Measurements from ENCODE around the gene PSORS1C2.

The PSORS1C2 gene

GRCh38 chr6:31173406-31173805 is 34.5 kb upstream of the PSORS1C2 start:
- Histone ChIP-seq H3K4me3 (ENCODE audit: insufficient read depth, low read length, poor library complexity, severe bottlenecking) (no peak overlapping the region), H4K20me1 (ENCODE audit: low read depth, low read length) (no peaks in the 10 kb centered on the region), H2AFZ (ENCODE audit: low read depth, low read length, severe bottlenecking) (no peak overlapping the region)

GRCh38 chr6:31172973-31173384 is 34.1 kb upstream of the PSORS1C2 start:
- H3K79me2 ChIP-seq (ENCODE audit: insufficient read depth, low read length): no peaks in the 10 kb centered on the region
- H3K4me3 ChIP-seq (ENCODE audit: insufficient read depth, low read length, poor library complexity, severe bottlenecking): no peak overlapping the region
- H3K9ac ChIP-seq (ENCODE audit: low read length): no peak overlapping the region

More at GRCh38 chr6:31173406-31173805, 34.5 kb upstream of the PSORS1C2 start:
- Histone ChIP-seq H3K27ac (ENCODE audit: low read depth, low read length) (no peak overlapping the region), H3K9me3 (ENCODE audit: insufficient read depth, low read length) (no peaks in the 10 kb centered on the region), H3K9me2 (replicated peaks; ENCODE audit: insufficient read depth, low read length) (no peaks in the 10 kb centered on the region), H3K79me2 (ENCODE audit: insufficient read depth, low read length) (no peaks in the 10 kb centered on the region), H3K36me3 (ENCODE audit: low read length) (no peaks in the 10 kb centered on the region), H3K27me3 (ENCODE audit: low read length) (no peaks in the 10 kb centered on the region), H3K9ac (ENCODE audit: low read length) (no peak overlapping the region), H3K4me2 (ENCODE audit: low read depth, low read length, poor library complexity, severe bottlenecking) (no peak overlapping the region), H3F3A (ENCODE audit: insufficient read depth) (no peaks in the 10 kb centered on the region)
- TF ChIP-seq CTCF (IDR thresholded peaks at IDR 0.05; ENCODE audit: insufficient read depth, low read length, poor library complexity, severe bottlenecking): no peak
- no peak for TF ChIP-seq EZH2phosphoT487 (conservative IDR thresholded peaks at IDR 0.05; ENCODE audit: low read length)

GRCh38 chr6:31171931-31172905 is 33.4 kb upstream of the PSORS1C2 start:
- H3K27ac ChIP-seq (ENCODE audit: low read depth, low read length): no peak overlapping the region
- no peak overlapping the region for H3K4me3 ChIP-seq (ENCODE audit: insufficient read depth, low read length, poor library complexity, severe bottlenecking)
- no peak overlapping the region for H2AFZ ChIP-seq (ENCODE audit: low read depth, low read length, severe bottlenecking)
- no peak overlapping the region for H3K9ac ChIP-seq (ENCODE audit: low read length)
- no peaks in the 10 kb centered on the region for H3K9me2 ChIP-seq (replicated peaks; ENCODE audit: insufficient read depth, low read length)
- H4K20me1 ChIP-seq (ENCODE audit: low read depth, low read length): no peaks in the 10 kb centered on the region
- H3K4me2 ChIP-seq (ENCODE audit: low read depth, low read length, poor library complexity, severe bottlenecking): no peak overlapping the region
- no peak for TF ChIP-seq EZH2phosphoT487 (conservative IDR thresholded peaks at IDR 0.05; ENCODE audit: low read length)
- H3K9me3 ChIP-seq (ENCODE audit: insufficient read depth, low read length): no peaks in the 10 kb centered on the region
- H3K79me2 ChIP-seq (ENCODE audit: insufficient read depth, low read length): no peaks in the 10 kb centered on the region
- no peaks in the 10 kb centered on the region for H3K36me3 ChIP-seq (ENCODE audit: low read length)
- H3F3A ChIP-seq (ENCODE audit: insufficient read depth): no peaks in the 10 kb centered on the region
- no peaks in the 10 kb centered on the region for H3K27me3 ChIP-seq (ENCODE audit: low read length)

More at GRCh38 chr6:31172973-31173384, 34.1 kb upstream of the PSORS1C2 start:
- Histone ChIP-seq H3F3A (ENCODE audit: insufficient read depth) (no peaks in the 10 kb centered on the region), H3K9me3 (ENCODE audit: insufficient read depth, low read length) (no peaks in the 10 kb centered on the region), H3K4me2 (ENCODE audit: low read depth, low read length, poor library complexity, severe bottlenecking) (no peak overlapping the region), H3K27ac (ENCODE audit: low read depth, low read length) (no peak overlapping the region), H3K9me2 (replicated peaks; ENCODE audit: insufficient read depth, low read length) (no peaks in the 10 kb centered on the region), H2AFZ (ENCODE audit: low read depth, low read length, severe bottlenecking) (no peak overlapping the region), H3K36me3 (ENCODE audit: low read length) (no peaks in the 10 kb centered on the region), H3K27me3 (ENCODE audit: low read length) (no peaks in the 10 kb centered on the region), H4K20me1 (ENCODE audit: low read depth, low read length) (no peaks in the 10 kb centered on the region)
- TF ChIP-seq CTCF (IDR thresholded peaks at IDR 0.05; ENCODE audit: insufficient read depth, low read length, poor library complexity, severe bottlenecking): no peak
- no peak for TF ChIP-seq EZH2phosphoT487 (conservative IDR thresholded peaks at IDR 0.05; ENCODE audit: low read length)

All from SU-DHL-6 (cell line).